ENCODE measurements around the gene F8A2.
"Not testable (repeated sequence)": the region's sequence is repeated elsewhere in the genome, so short reads cannot be mapped to it uniquely, and the experiment has no call there.

- not testable (repeated sequence) for TF ChIP-seq EZH2 (IDR thresholded peaks at IDR 0.05; ENCODE audit: insufficient read depth, poor library complexity, severe bottlenecking); EZH2phosphoT487 (IDR thresholded peaks at IDR 0.05; ENCODE audit: insufficient read depth, low read depth)
Measured at GRCh38 chrX:155335337-155335712, 46.6 kb upstream of the F8A2 start.

Data from GM23248 (cell line).